NCI-H1092 (cell line): Measurements from ENCODE around the gene ABCA1.
"Not testable (repeated sequence)": the region's sequence is repeated elsewhere in the genome, so short reads cannot be mapped to it uniquely, and the experiment has no call there.

Experiments
- DNase-seq: peaks from one replicate; lab custom pipeline; 2025; lab: John Stamatoyannopoulos, UW

The ABCA1 gene

GRCh38 chr9:104927912-104928740, at the start of gene ABCA1:
ABCA1 (minus strand) TSS chr9:104928155; CDS start chr9:104903679, 24,476 bp downstream.
- DNase-seq = peak; percentile 22

DNA sequence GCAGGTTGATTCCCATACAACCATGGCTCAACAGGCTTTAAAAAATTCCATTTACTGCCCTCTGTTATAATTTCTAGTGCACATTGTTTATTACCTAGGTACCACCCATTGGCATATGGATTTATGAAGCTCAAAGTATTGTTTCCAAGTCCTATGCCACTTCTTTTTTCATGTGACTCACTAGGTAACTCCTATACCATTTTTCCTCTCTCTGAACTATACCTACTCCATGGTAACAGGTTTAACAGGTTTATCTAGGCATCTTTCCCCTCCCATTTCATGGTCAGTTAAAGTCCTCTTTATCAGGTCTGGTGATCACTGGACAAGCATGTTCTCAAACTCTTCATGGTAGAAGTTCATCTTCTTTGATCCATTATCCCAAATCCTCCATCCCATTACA, 49.6 kb upstream of the ABCA1 start:
- no peak for DNase-seq

- DNase-seq = no peak
Measured at GRCh38 chr9:104977168-104977567, 49.2 kb upstream of the ABCA1 start.

GRCh38 chr9:104975966-104976595, 48.1 kb upstream of the ABCA1 start:
- not testable (repeated sequence) for DNase-seq

- DNase-seq = no peak
Measured at GRCh38 chr9:104974053-104974962, 46.4 kb upstream of the ABCA1 start.

GRCh38 chr9:104972242-104972866, 44.4 kb upstream of the ABCA1 start:
- DNase-seq = no peak

GRCh38 chr9:104971511-104971910, 43.6 kb upstream of the ABCA1 start:
- DNase-seq = no peak

GRCh38 chr9:104970271-104970987, 42.5 kb upstream of the ABCA1 start:
- no peak for DNase-seq

DNA sequence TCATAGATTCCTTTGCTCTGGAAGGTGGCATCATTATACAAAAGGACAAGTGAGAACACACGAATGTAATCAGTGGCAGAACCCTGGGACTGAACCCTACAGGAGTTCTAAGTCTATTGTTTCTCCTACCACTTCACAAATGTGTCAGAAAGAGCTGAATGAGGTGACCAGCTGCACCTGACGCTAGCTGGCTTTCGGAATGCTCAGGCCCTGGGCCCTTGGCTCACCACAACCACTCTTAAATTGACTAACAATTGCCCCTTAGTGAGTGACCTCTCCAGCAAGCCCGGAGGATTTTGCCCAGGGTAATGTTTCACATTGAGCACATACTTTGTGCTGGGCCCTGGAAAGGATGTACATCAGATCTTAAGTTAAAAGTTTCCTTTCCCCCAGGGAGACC, 41.2 kb upstream of the ABCA1 start:
- no peak for DNase-seq

- DNase-seq = peak; percentile 62
Measured at GRCh38 chr9:104968025-104968982, 40.3 kb upstream of the ABCA1 start.

GRCh38 chr9:104963076-104963475, 35.1 kb upstream of the ABCA1 start:
- no peak for DNase-seq

GRCh38 chr9:104961701-104962359, 33.9 kb upstream of the ABCA1 start:
- no peak for DNase-seq

DNA sequence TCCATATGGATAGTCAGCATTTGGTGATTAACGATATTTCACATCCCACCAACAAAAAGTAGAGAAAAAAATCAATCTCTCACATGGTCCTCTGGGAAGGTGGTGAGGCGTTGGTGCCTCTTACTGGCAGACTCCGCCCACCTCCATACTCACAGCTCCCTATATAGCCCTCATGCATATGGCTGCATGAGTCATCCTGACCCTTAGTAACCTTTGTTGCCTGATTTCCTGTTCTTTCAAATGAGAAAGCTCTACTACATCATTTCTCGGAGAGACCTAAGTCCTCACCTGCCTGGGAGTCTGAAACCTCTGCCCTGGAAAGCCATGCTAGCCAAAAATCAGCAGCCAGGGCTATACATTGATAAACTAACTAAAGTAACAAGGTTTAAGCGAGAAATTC, 33.3 kb upstream of the ABCA1 start:
- DNase-seq = no peak

DNA sequence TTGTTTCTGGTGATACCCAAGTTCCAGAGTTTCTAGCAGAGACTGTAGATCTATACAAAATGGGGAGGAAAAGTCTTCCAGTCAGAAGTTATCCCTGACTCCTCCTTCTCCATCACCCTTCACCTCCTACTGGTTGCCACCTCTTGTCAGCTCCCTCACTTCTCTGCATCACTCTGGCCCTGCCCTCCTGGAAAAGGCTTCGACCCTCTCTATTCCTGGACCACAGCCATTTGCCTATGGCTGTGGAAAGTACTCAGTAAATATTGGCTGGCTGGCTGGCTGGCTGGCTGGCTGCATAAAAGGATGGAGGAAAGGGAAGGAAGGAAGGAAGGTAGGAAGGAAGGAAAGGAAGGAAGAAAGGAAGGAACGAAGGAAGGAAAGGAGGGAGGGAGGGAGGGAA, 32.7 kb upstream of the ABCA1 start:
- peak; percentile 48 for DNase-seq

- DNase-seq = no peak
Measured at GRCh38 chr9:104958751-104959150, 30.8 kb upstream of the ABCA1 start.

DNA sequence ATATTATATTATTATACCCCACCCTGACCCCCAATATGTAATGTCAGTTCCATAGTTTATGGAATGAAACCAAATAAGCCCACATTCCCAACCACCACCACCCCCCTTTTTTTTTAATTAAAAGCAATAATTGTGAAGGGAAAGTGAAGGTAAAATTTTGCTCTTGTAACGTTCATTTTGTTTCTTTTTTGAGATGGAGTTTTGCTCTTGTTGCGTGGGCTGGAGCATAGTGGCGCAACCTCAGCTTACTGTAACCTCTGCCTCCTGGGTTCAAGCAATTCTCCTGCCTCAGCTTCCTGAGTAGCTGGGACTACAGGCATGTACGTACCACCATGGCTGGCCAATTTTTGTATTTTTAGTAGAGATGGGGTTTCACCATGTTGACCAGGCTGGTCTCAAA, 30.1 kb upstream of the ABCA1 start:
- not testable (repeated sequence) for DNase-seq

GRCh38 chr9:104951487-104951886, 23.5 kb upstream of the ABCA1 start:
- no peak for DNase-seq

- no peak for DNase-seq
Measured at GRCh38 chr9:104950838-104951237, 22.9 kb upstream of the ABCA1 start.

DNA sequence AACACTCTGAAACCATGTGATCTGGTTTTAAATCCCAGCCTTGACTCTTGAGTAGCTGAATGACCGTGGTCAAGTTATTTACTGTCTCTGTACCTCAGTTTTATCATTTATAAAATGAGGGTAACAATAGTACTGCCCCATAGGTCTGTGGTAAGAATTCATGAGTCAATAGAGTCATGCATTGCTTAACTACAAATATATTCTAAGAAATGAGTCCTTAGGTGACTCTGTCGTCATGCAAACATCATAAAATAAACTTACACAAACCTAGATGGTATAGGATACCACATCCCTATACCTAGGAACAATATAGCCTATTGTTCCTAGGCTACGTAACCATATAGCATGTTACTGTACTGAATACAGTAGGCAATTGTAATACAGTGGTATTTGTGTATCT, 20.3 kb upstream of the ABCA1 start:
- DNase-seq = no peak

GRCh38 chr9:104944871-104945270, 16.9 kb upstream of the ABCA1 start:
- no peak for DNase-seq
